HL-60 (cell line): Measurements from ENCODE around the gene UGGT2.

Source experiments
- DNase-seq, 2 experiments: peaks; one replicate each; pipeline ENCODE4 v3.0.0-alpha.2; 2010 to 2020; ENCODE audit warnings: low read depth in 1 of 2, low spot score in 1 of 2
- H3K27ac ChIP-seq: fragments of 250-450 bp; sonication (Bioruptor Pico); replicated peaks from 2 replicates; pipeline ENCODE4 v1.5.1; 2020; ENCODE audit warnings: mild to moderate bottlenecking, moderate library complexity
- H3K27me3 ChIP-seq: fragments of 250-450 bp; sonication (Bioruptor Pico); 2 replicates; pipeline ENCODE4 v1.5.1; 2021; ENCODE audit warnings: mild to moderate bottlenecking, moderate library complexity; ENCODE audit not compliant: insufficient read depth, poor library complexity, severe bottlenecking
- H3K4me3 ChIP-seq: replicated peaks from 2 replicates; pipeline ENCODE4 v1.5.1; 2011; ENCODE audit warnings: mild to moderate bottlenecking, control low read depth, low read length; ENCODE audit not compliant: insufficient read depth
- CTCF ChIP-seq: IDR thresholded peaks from one replicate; pipeline ENCODE4 v1.5.1; 2011; ENCODE audit warnings: low read length, control low read depth, inconsistent platforms; ENCODE audit not compliant: insufficient read depth
- GABPA ChIP-seq: IDR thresholded peaks from 2 replicates; pipeline ENCODE4 v1.6.1; 2012; ENCODE audit warnings: low read depth
- POLR2AphosphoS5 ChIP-seq: IDR thresholded peaks from 2 replicates; pipeline ENCODE4 v1.6.1; 2012; ENCODE audit warnings: low read depth
- SPI1 ChIP-seq: IDR thresholded peaks from 2 replicates; pipeline ENCODE4 v1.6.1; 2012; ENCODE audit warnings: low read depth, mild to moderate bottlenecking, borderline replicate concordance
- TF ChIP-seq, protein P1 (sequence below): IDR thresholded peaks from 2 replicates; pipeline ENCODE4 v1.6.1; 2012; ENCODE audit warnings: low read depth; ENCODE audit not compliant: insufficient replicate concordance

Gene UGGT2

GRCh38 chr13:95948656-95949055 lies 104.5 kb downstream of the UGGT2 start:
- Histone ChIP-seq H3K27me3 (no peaks in the 10 kb centered on the region), H3K4me3 (no peak overlapping the region), H3K27ac (no peak overlapping the region)
- TF ChIP-seq, protein P1, sequence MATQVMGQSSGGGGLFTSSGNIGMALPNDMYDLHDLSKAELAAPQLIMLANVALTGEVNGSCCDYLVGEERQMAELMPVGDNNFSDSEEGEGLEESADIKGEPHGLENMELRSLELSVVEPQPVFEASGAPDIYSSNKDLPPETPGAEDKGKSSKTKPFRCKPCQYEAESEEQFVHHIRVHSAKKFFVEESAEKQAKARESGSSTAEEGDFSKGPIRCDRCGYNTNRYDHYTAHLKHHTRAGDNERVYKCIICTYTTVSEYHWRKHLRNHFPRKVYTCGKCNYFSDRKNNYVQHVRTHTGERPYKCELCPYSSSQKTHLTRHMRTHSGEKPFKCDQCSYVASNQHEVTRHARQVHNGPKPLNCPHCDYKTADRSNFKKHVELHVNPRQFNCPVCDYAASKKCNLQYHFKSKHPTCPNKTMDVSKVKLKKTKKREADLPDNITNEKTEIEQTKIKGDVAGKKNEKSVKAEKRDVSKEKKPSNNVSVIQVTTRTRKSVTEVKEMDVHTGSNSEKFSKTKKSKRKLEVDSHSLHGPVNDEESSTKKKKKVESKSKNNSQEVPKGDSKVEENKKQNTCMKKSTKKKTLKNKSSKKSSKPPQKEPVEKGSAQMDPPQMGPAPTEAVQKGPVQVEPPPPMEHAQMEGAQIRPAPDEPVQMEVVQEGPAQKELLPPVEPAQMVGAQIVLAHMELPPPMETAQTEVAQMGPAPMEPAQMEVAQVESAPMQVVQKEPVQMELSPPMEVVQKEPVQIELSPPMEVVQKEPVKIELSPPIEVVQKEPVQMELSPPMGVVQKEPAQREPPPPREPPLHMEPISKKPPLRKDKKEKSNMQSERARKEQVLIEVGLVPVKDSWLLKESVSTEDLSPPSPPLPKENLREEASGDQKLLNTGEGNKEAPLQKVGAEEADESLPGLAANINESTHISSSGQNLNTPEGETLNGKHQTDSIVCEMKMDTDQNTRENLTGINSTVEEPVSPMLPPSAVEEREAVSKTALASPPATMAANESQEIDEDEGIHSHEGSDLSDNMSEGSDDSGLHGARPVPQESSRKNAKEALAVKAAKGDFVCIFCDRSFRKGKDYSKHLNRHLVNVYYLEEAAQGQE, result no peak
- no peak for TF ChIP-seq SPI1
- no peak for TF ChIP-seq POLR2AphosphoS5
- TF ChIP-seq CTCF, result no peak
- TF ChIP-seq GABPA, result no peak
- DNase-seq, result no peak

DNA sequence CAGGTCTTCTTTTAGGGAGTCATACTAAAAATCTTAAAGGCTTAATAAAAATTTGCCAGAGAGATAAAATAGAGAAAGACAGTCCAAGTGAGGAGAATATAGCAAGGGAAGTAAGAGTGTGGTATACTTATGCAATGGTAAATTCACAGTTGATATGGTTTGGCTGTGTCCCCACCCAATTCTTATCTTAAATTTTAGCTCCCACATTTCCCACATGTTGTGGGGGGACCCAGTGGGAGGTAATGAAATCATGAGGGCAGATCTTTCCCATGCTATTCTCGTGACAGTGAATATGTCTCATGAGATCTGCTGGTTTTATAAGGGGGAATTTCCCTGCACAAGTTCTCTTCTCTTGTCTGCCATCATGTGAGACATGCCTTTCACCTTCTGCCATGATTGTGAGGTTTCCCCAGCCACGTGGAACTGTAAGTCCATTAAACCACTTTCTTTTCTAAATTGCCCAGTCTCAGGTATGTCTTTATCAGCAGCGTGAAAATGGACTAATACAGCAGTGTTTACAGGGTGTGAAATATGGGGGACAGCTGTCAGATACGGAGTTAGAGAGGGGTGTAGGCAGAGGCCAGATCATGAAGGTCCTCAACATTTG lies 115.4 kb downstream of the UGGT2 start:
- TF ChIP-seq GABPA (no peak), SPI1 (no peak), CTCF (no peak), POLR2AphosphoS5 (no peak)
- TF ChIP-seq, protein P1, result no peak
- DNase-seq, result no peak
- H3K27me3 ChIP-seq, result no peaks in the 10 kb centered on the region
- no peak overlapping the region for H3K4me3 ChIP-seq
- H3K27ac ChIP-seq, result no peak overlapping the region

- DNase-seq, result no peak
- TF ChIP-seq GABPA (no peak), SPI1 (no peak), CTCF (no peak), POLR2AphosphoS5 (no peak)
- TF ChIP-seq, protein P1, result no peak
- Histone ChIP-seq H3K4me3 (no peak overlapping the region), H3K27me3 (no peaks in the 10 kb centered on the region), H3K27ac (no peak overlapping the region)
Measured at GRCh38 chr13:95931300-95932025, 121.7 kb downstream of the UGGT2 start.
